Gastrocnemius medialis (tissue), 4 donors: Measurements from ENCODE around the gene PTPRN2. TPM values are rescaled to one million over a fixed set of nuclear protein-coding genes. Genes with fewer than 3 reads are reported as not detected.

ENCODE experiments used
- ATAC-seq, 2 donors: fragments of 150-250 bp; one replicate each; pipeline ENCODE4 v1.9.1; 2016
- DNase-seq, 2 donors: peaks; one replicate each; pipeline ENCODE4 v3.0.0-alpha.2; 2019
- H3K27ac ChIP-seq, 4 donors: fragments of 200-600 bp; sonication (generic); 1 replicate in 1 of 4; 2 replicates in 3 of 4; pipeline ENCODE4 v1.5.1; 2016 to 2018; ENCODE audit warnings: mild to moderate bottlenecking in 2 of 4, moderate library complexity in 1 of 4
- H3K27me3 ChIP-seq, 3 donors: fragments of 200-600 bp; sonication (generic) in 2 of 3; 1 replicate in 1 of 3; 2 replicates in 2 of 3; pipeline versions ENCODE4 v1.5.1 to v1.6.0; 2016 to 2019; ENCODE audit warnings: mild to moderate bottlenecking in 1 of 3, moderate library complexity in 1 of 3
- H3K36me3 ChIP-seq, 2 donors: fragments of 200-600 bp; sonication (generic) in 1 of 2; one replicate each; pipeline ENCODE4 v1.5.1; 2017 to 2018
- H3K4me1 ChIP-seq, 2 donors: fragments of 200-600 bp; sonication (generic) in 1 of 2; one replicate each; pipeline ENCODE4 v1.5.1; 2016 to 2017; ENCODE audit warnings: mild to moderate bottlenecking in 2 of 2
- H3K4me3 ChIP-seq, 4 donors: fragments of 200-600 bp; sonication (generic) in 3 of 4; 1 replicate in 1 of 4; 2 replicates in 3 of 4; pipeline ENCODE4 v1.5.1; 2016 to 2019; ENCODE audit warnings: mild to moderate bottlenecking in 2 of 4
- H3K9me3 ChIP-seq, 3 donors: fragments of 200-600 bp; sonication (generic) in 2 of 3; 1 replicate in 1 of 3; 2 replicates in 2 of 3; pipeline ENCODE4 v1.5.1; 2016 to 2019
- POLR2A ChIP-seq, 2 donors: fragments of 450-650 bp; IDR thresholded peaks; one replicate each; pipeline ENCODE4 v1.6.1; 2017; ENCODE audit warnings: antibody characterized with exemption in 2 of 2, mild to moderate bottlenecking in 2 of 2, moderate library complexity in 2 of 2
- in situ Hi-C, 4 donors: fragments of 200-750 bp; cut with MboI; loops; one replicate each; pipeline versions ENCODE4 v1.15.0 to v1.8.0; 2017; ENCODE audit warnings: low sequenced_read_pairs in 4 of 4
- intact Hi-C: fragments of 100-400 bp; cut with DNase I; formaldehyde crosslinking; loops from one replicate; pipeline ENCODE4 v1.15.1; 2023; ENCODE audit warnings: low total_unique reads
- total RNA-seq, 4 donors: library from RNA; depleted of rRNA; stranded (reverse); fragments of >200 nt; gene quantifications; one replicate each; pipeline versions ENCODE4 v1.1.0 to v1.2.3, GENCODE V29; 2016
- TF ChIP-seq, protein P1 (sequence below), 5 experiments: fragments of 450-650 bp in 3 of 5; fragments of 200-600 bp in 2 of 5; sonication (generic) in 2 of 5; IDR thresholded peaks in 4 of 5; conservative IDR thresholded peaks in 1 of 5; 1 replicate in 4 of 5; 2 replicates in 1 of 5; pipeline ENCODE4 v1.5.1; 2016 to 2019; ENCODE audit warnings: antibody characterized with exemption in 5 of 5, mild to moderate bottlenecking in 3 of 5, moderate library complexity in 3 of 5

Gene PTPRN2
- total RNA-seq, 4 donors from 2014 or later = 0.66 to 0.85 (median 0.81) TPM

- Histone ChIP-seq H3K4me3 (no peak overlapping the region), H3K36me3 (no peaks in the 10 kb centered on the region), H3K9me3 (no peaks in the 10 kb centered on the region), H3K4me1 (no peaks in the 10 kb centered on the region), H3K27me3 (peaks cover 8 to 15% (median 14%) of the 10 kb centered on the region in 3 donors), H3K27ac (no peak overlapping the region)
- no peak for ATAC-seq
- TF ChIP-seq, protein P1, sequence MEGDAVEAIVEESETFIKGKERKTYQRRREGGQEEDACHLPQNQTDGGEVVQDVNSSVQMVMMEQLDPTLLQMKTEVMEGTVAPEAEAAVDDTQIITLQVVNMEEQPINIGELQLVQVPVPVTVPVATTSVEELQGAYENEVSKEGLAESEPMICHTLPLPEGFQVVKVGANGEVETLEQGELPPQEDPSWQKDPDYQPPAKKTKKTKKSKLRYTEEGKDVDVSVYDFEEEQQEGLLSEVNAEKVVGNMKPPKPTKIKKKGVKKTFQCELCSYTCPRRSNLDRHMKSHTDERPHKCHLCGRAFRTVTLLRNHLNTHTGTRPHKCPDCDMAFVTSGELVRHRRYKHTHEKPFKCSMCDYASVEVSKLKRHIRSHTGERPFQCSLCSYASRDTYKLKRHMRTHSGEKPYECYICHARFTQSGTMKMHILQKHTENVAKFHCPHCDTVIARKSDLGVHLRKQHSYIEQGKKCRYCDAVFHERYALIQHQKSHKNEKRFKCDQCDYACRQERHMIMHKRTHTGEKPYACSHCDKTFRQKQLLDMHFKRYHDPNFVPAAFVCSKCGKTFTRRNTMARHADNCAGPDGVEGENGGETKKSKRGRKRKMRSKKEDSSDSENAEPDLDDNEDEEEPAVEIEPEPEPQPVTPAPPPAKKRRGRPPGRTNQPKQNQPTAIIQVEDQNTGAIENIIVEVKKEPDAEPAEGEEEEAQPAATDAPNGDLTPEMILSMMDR (IDR thresholded peaks at IDR 0.05 in 4 of 5, conservative IDR thresholded peaks at IDR 0.05 in 1 of 5) = no peak
- no peak for TF ChIP-seq POLR2A (IDR thresholded peaks at IDR 0.05)
- intact Hi-C loops (no loop called here), in situ Hi-C loops (no loop called here)
- DNase-seq = no peak
These were observed 911.0 kb downstream of the PTPRN2 start for GRCh38 chr7:157676456-157677255.

DNA sequence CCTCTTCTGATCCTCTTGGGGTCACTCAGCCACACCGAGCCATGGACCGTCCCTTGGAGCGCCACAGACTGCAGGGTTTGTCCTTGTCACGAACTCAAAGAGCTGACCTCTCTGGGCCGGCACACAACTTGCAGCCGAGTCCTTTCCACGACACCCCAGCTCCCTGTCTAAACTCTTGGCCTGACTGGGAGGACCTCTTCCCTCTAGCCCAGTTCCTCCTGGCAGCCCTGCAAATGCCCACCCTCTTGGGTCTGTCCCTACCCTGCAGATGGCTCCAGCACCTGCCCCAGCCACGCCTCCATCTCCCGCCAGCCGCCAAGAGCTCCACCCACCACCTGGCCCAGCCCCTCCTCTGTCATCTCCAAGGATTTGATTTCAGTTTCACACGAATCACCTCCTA is 911.6 kb downstream of the PTPRN2 start:
- H3K4me3 ChIP-seq = no peak overlapping the region
- H3K36me3 ChIP-seq = no peaks in the 10 kb centered on the region
- TF ChIP-seq, protein P1 (IDR thresholded peaks at IDR 0.05 in 4 of 5, conservative IDR thresholded peaks at IDR 0.05 in 1 of 5) = no peak
- TF ChIP-seq POLR2A (IDR thresholded peaks at IDR 0.05) = no peak
- no peak for DNase-seq
- in situ Hi-C loops (no loop called here), intact Hi-C loops (no loop called here)
- H3K9me3 ChIP-seq = no peaks in the 10 kb centered on the region
- no peaks in the 10 kb centered on the region for H3K4me1 ChIP-seq
- peaks cover 7 to 13% (median 10%) of the 10 kb centered on the region in 3 donors for H3K27me3 ChIP-seq
- no peak overlapping the region for H3K27ac ChIP-seq
- ATAC-seq = no peak

DNA sequence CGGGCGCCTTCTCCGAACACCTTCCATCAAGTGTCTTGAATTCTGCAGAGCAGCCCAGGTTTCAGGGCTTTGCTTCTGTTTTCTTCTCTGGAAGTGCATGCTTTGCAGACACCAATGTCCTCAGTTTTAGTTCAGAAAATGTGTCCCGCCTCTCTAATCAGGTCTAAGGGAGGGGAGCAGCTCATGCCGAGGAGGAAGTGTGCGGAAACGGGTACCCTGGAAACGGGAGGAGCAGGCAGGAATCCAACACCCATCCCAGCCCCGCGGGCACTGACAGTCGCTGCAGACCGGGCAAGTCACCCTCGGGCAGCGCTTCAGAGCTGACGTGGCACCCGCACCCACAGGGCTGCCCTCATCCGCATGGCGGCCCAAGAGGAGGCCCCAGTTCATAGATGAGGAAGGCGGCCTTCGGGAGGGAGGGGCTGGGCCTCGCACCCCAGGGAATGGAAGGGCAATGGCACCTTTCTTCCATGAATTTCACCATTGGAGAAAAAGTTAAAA is 912.1 kb downstream of the PTPRN2 start:
- Histone ChIP-seq H3K4me3 (no peak overlapping the region), H3K4me1 (no peaks in the 10 kb centered on the region), H3K27ac (no peak overlapping the region), H3K36me3 (no peaks in the 10 kb centered on the region), H3K9me3 (no peaks in the 10 kb centered on the region), H3K27me3 (peaks cover 2 to 10% (median 9%) of the 10 kb centered on the region in 3 donors)
- in situ Hi-C loops = no loop called here
- DNase-seq = no peak
- TF ChIP-seq, protein P1 (IDR thresholded peaks at IDR 0.05 in 4 of 5, conservative IDR thresholded peaks at IDR 0.05 in 1 of 5) = no peak
- TF ChIP-seq POLR2A (IDR thresholded peaks at IDR 0.05) = no peak
- intact Hi-C loops = no loop called here
- no peak for ATAC-seq

- no peaks in the 10 kb centered on the region for H3K9me3 ChIP-seq
- intact Hi-C loops (no loop called here), in situ Hi-C loops (no loop called here)
- DNase-seq = no peak
- no peak overlapping the region for H3K27ac ChIP-seq
- ATAC-seq = no peak
- no peak overlapping the region for H3K4me3 ChIP-seq
- no peaks in the 10 kb centered on the region for H3K4me1 ChIP-seq
- no peaks in the 10 kb centered on the region for H3K36me3 ChIP-seq
- no peak for TF ChIP-seq POLR2A (IDR thresholded peaks at IDR 0.05)
- TF ChIP-seq, protein P1 (IDR thresholded peaks at IDR 0.05 in 4 of 5, conservative IDR thresholded peaks at IDR 0.05 in 1 of 5) = no peak
- H3K27me3 ChIP-seq = peaks cover 0 to 10% (median 7%) of the 10 kb centered on the region in 3 donors
These were observed 912.8 kb downstream of the PTPRN2 start for GRCh38 chr7:157674715-157675426.
